Fibroblast of skin of abdomen (primary cell): ENCODE data around the gene QKI. TPM values are rescaled to one million over a fixed set of nuclear protein-coding genes. Genes with fewer than 3 reads are reported as not detected.
"Not testable (repeated sequence)": the region's sequence is repeated elsewhere in the genome, so short reads cannot be mapped to it uniquely, and the experiment has no call there.

Source experiments
- DNase-seq: peaks from one replicate; pipeline ENCODE4 v3.0.0-alpha.2; 2013
- polyA plus RNA-seq, 2 experiments: library from polyadenylated mRNA; unstranded; fragments of 120-200 nt; gene quantifications; one replicate each; pipeline ENCODE4 v1.2.1, GENCODE V29; 2013; ENCODE audit not compliant: insufficient read length in 2 of 2

Gene QKI
- polyA plus RNA-seq (2013, experiment 1 of 2; ENCODE audit: insufficient read length): 129 TPM
- polyA plus RNA-seq (2013, experiment 2 of 2; ENCODE audit: insufficient read length): 115 TPM

DNA sequence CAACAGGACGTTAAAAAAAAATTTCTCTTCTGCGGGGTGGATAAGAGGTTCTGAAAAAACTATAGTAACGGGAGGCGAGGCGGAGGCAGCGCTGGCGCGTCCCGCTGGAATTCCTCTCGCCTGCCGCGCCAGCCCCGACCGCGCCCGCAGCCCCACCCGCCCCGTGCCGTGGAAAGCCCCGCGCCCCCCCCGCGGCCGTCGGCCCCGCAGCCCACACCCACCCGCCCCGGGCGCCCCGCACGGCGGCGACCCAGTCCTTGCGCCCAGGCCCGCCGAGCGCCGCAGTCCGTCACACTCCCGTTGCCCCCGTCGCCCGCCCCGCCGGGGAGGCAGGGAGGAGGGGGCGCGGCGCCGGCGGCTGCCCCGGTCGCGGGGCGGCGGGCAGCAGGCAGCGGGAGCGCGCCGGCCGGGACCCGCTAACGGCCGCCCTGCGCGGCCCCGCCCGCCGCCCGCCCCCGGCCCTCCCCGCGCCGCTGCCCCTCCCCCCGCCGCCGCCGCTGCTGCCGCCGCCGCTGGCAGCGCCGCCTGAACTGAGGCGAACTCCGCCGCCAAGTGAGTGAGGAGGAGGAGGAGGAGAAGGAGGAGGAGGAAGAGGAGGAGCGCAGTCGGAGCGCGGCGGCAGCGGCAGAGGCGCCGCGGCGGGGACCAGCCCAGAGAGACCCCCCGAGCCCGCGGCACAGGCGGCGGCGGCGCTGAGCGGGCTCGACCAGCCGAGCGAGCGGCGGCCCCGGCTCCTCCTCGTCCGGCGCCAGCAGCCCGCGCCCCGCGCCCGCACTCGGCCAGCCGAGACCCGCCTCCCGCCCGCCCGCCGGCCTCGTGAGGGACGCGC is at the start of gene QKI:
Gene QKI, plus strand, starts transcription at position 602 of the 829 bp plus-strand sequence. CDS start 476 bp downstream, outside the sequence.
- peak; percentile 88 for DNase-seq

DNA sequence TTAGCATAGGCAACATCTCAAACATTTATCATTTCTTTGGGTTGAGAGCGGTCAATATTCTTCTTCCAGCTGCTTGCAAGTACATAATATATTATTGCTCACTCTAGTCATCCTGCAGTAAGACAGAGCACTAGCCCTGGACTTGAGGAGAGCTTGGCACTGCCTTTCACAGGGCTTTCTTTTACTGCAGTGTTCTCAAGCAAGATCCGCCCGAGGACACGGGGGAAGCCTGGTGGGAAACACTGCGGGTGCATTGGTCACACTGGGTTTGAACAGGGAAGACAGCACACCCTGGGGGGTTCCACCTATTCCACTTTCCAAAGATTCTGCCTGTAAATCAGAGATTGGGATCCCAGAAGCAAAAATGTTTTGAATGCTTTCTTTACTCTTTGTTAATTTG is 48.2 kb upstream of the QKI start:
- no peak for DNase-seq

DNA sequence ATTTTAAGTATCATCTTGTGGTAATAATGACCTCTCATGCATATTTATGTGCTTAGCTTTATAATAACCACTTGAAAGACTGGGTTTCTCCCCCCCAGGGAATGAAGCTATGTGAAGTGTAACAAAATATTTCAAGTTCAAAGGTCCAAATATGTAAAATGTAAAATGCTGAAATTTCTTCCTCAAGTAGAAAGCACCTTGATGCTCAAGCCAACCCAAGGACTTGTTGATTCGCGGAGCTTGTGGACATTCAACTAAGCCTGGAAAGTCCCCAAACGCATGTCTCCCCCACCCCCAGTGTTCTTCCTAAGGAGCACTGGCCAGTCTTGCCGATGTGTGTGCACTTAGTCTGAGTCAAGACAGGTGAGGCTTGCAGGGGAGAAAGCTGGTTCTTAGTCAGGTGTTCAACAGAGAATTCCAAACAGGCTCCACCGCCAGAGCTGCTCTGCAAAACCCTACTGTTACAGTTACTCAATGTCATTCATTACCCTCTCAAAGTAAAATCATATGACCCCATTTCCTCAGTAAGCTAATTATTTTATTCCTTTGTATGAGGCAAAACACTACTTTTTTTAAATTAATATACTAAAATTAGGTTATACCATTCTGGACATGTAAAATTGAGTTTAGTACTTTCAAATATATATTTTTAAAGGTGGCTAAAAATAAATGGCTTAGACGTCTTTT is 46.9 kb upstream of the QKI start:
- peak; percentile 49 for DNase-seq

DNA sequence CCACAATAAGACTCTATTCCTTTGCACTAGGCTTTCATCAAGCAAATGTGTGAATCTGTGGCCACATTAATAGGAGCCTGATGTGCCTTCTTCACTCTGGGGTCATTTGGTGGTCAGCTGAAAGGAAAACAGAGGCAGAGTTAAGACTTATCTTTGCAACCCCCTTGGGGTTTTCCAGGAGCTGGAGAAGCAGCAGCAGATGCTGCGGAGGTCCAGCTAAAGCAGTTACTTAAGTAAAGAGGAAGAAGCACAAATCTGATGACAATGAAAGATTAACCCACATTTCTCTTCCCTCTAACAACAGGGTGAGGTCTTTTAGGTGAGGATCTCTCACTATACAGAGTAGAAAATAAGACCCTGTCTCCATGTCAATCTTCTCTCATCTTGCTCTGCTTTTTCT is 45.4 kb upstream of the QKI start:
- no peak for DNase-seq

DNA sequence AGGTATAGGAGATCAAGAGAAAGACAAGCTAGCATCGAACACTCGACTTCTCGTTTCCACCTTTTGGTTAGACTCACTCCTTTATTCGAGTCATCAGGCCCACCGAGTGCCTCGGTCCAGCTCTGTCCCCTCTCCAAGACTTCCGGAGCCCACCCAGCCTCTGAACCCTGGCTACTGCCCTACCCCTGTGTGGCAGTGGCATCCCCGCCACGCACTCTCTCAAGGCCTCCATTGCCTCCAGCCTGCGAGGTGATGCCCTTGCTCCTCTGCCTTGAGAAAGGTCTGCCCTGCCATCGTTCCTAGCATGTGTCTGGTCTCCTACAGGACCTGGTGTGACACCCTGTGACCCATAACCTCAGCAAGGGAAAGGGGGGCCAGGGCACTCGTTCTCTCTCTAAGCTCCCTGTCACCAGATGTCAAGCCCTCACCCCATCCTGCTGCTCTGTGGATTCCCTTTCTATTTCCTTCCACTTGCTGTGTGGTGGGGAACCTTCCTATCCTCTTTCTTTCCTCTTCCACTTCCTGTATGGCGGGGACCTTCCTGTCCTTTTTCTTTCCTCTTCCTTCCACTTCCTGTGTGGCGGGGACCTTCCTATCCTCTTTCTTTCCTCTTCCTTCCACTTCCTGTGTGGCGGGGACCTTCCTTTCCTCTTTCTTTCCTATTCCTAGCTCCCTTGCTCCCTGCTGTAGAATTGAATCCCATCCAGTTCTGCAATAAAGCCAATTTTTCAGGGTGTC is 44.7 kb upstream of the QKI start:
- DNase-seq: no peak

DNA sequence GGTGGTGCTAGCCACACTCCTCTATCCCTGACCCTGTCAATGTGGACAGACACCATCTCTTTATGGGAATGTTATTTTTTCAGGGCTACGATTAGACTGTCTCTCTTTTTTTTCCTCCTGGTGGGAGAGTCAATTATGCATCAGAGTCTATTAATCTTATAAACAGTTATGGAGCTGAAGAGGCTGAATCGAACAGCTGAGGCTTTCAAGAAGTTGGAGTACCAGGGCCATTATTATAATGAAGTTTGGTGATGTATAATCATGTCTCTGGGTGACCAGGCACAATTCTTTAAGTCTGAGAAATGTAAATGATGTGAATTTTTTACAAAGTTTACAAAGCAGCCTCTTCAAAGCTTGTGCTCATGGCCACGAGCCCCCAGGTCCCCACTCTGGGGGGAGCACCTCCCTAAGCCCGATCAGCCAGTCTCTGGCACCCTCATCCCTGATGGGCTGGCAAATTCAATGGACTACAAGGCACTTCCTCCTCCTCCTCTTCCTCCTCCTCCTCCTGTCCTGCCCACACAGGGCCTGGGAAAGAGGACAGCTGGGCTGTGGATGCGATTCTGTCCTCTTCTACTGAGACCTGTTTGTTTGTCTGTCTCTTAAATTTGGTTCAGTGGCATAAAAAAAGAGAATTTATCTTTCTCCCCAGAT is 43.9 kb upstream of the QKI start:
- DNase-seq: no peak

DNA sequence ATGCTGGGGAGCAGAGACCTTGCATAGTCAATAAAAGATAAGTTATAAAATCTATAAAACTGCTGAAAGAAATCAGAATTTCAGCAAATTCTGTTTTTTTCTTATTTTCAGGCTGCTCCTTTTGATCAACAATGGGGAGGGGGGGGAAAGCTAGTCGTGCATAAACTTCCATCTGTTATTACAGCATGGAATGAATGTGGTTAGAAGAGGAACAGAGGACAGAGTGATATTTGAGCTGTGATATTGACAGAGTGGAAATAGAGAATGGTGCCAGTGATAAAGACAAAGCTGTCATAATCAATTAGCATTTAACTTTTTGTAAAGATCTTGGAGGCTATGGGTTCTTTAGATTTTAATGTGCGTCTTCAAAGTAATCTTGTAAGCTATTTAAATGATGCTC is 43.4 kb upstream of the QKI start:
- no peak for DNase-seq

DNA sequence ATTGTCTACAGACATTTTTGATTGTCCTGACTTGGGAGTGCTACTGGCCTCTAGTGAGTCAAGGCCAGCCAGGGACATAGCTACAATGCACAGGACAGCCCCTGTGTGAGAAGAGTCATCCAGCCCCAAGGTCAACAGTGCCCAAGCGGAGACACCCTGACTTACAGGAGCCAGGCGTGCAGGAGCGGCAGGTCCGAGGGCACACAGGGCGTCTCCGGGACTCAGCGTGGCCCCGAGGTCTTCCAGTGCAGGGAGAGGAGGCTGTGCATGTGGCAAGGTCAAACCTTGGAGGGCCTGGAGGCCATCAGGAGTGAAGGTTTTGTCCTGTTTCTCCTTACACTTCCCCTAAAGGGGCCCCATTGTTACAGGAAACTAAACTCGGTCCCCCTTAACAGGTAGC is 41.3 kb upstream of the QKI start:
- DNase-seq: no peak

DNA sequence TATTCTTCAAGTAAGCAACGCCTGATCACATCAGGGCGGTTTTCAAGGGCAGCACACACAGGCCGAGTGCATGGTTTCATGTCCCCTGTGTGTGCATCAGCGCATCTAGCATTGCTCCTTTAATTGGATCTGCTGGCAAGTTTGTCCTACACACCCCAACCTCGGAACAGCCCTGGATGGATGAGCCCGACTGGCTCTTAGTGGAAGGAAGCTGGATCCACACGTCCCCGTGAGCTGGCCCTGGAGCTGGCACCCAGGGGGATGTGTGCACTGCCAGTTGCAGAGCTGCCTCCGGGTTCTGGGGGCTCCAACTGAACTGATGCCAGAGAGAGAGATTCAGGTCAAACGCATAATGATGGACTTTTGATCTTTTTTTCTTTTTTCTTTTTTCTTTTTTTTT is 39.2 kb upstream of the QKI start:
- DNase-seq: no peak

DNA sequence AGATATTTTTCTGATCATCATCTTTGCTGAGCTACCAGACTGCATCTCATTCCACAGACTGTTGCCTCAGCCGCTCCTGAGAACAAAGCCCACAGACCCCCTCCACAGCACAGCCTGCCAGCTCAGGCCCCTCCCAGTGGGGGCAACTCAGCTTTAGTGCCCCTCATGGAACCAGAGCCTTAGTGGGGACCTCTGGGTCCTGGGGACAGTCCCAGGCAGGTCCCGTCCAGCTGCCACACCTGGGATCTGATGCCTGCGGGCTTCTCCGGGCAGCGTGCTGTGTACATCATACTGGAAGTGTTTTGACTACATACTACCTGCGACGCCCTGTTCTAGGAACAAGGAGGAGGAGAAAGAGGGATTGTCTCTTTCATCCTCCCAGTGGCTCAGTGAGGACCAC is 38.3 kb upstream of the QKI start:
- no peak for DNase-seq

DNA sequence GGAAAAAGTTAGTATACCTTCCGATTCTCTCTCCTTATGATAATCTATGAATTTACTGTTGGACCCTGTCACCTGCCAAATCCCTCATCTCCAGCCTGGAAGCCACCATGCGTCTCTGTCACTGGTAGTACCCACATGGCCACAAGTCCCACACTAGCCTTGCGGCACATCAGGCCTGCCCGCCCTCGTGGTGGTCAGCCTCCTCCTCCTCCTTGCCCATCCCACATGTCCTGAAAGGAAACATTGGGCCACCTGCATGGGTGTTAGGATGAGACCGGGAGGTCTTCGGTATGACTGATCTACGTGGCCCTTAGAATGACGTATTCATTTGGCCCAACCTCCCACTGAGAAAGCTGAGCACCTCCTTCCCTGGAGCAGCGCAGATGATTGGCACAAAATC is 37.0 kb upstream of the QKI start:
- no peak for DNase-seq

DNA sequence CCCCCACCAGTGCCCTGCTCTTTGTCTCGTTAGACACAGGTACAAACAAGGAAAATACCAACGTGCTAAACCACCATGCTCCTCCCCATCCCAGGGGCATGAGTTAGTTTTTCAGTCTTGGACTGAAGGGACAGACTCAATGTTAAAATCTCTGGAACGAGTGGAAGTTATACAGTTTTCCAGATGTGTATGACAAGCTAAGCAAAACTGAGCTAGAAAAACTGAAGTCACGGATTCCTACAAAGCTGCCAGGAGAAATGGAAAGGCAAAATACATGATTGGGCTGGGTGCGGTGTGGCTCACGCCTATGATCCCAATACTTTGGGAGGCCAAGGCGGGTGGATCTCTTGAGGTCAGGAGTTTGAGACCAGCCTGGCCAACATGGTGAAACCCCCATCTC is 34.3 kb upstream of the QKI start:
- no peak for DNase-seq

DNA sequence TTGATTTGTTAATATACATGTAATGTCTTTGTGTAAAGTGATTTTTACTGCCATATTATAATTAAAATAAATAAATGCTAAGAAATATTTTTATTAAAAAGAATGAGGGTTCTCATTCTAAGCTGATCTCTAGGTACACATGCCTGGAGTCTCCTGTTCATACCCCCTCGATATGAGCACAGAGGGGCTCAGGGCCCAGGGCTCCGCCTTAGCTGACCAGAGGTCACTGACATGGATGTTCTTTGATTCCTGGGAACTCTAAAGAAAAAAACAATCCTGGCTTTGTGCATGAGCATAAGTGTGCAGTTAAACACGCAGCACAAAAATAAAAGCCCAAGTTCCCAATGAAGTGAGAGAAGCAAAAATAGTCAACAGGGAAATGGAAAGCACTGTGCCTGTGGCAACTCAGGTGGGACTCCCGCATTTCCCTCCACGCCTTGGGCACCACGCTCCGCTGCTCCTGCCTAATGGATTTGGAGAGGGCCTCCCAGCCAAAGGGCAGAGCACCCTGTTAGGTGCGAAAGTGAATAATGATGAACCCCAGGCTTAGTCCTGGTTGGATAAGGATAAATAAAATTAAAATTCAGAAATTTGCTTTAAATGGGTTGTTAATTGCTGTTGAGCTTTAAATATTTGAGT is 33.3 kb upstream of the QKI start:
- DNase-seq: no peak

DNA sequence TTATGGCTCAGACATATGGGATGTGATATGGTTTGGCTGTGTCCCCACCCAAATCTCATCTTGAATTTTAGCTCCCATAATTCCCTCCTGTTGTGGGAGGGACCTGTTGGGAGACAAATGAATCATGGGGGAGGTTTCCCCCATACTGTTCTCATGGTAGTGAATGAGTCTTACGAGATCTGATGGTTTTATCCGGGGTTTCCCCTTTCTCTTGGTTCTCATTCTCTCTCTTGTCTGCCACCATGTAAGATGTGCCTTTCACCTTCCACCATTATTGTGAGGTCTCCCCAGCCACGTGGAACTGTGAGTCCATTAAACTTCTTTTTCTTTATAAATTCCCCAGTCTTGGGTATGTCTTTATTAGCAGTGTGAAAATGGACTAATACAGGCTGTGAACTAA is 31.1 kb upstream of the QKI start:
- DNase-seq: not testable (repeated sequence)

DNA sequence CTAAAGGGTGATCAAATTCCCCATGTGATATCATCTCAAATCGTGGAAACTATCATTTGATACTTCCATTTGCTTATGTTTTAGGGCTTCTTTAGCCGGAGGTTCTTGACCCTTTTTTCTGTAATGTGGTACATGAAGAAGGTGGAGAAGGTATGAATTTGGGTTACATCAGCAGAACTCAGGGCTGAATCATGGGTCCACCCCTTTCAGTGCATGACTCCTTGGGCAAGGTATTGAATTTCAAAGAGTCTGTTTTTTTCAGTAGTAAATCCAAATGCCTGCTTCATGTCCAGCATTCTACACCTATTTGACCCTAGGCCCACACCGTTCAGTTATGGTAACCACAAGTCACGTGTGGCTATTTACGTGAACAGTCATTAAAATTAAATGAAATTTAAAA is 30.6 kb upstream of the QKI start:
- peak; percentile 49 for DNase-seq

DNA sequence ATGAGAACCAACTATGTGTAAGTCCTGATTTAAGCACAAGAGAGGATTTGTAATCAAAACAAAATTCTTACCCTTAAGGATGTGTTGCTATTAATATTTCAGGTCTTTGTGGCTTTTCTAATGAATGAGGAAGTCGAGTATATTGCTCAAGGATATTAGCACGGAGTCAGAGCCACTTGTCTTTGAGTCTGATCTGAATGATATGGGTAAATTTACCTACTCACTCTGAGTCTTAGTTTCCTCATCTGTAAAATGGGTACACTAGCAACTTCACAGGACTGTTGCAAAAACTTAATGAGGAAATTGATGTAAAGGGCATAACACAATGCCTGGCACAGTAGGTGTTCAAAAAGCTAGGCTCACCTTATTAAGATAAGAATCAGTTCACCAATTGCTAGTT is 30.0 kb upstream of the QKI start:
- no peak for DNase-seq

DNA sequence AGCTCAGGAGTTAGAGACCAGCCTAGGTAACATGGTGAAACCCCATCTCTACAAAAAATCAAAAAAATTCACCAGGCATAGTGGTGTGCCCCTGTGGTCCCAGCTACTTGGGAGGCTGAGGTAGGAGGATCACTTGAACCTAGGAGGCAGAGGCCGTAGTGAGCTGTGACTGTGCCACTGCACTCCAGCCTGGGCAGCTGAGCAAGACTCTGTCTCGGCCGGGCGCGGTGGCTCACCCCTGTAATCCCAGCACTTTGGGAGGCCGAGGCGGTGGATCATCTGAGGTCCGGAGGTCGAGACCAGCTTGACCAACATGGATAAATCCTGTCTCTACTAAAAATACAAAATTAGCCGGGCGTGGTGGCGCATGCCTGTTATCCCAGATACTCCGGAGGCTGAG is 29.0 kb upstream of the QKI start:
- DNase-seq: not testable (repeated sequence)

DNA sequence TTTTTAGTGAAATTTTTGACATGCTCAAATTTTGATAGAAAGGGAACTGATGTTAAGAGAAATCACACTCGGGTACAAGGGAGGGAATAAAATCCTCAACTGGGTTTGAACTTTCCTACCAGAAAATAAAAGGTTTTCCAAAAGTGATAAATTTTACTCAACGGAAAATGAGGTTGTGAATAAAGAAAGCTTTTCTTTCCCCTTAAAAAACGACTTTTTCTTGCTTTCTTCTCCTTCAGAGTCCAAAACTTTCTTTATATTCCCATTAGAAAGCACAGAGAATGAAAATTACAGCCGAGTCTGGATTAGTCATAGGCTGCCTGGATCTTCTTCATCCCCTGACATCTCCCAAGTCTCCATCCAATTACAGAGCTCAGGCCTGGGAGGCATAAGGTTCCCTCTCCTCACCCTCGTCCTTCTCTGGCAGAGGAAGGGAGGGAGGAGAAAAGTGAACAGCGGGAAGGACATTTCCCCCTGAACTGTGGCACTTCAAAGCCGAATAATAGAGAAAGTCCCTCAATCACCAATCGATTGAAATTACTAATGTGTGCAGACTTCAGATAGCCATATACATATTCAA is 28.1 kb upstream of the QKI start:
- peak; percentile 13 for DNase-seq

DNA sequence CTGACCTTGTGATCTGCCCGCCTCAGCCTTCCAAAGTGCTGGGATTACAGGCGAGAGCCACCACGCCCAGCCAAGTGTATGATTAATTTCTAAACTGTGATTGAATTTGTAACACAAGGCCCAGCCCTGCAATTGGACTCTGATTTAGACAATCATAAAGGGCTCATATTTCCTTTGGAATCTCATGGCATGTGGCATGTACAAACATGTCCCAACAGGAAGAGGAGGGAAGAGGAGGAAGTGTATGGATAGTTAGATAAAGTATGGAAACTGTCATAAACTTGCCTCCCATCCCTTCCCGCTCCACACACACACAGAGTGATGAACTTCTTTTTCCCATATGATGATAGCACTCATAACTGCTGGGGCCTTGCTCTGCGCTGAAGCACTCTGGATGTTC is 27.2 kb upstream of the QKI start:
- peak; percentile 25 for DNase-seq

DNA sequence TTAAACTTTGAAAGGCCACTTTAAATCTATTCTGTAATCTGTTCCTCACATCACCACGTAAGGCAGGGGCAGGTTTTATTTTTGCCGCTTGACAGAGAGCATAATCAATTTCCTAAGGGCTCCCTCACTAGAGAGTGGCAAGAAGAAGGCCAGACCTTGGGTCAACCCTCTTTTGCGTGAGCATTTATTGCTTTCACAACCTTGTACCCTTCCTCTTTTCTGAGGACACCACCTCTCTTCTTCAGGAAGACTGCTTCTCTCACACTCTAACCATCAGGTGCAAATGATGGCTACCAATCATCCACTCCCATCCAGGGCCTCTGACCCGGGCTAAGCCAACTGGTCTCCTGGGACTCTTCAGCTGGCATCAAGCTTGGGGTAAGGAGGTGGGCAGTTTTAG is 25.2 kb upstream of the QKI start:
- DNase-seq: no peak

DNA sequence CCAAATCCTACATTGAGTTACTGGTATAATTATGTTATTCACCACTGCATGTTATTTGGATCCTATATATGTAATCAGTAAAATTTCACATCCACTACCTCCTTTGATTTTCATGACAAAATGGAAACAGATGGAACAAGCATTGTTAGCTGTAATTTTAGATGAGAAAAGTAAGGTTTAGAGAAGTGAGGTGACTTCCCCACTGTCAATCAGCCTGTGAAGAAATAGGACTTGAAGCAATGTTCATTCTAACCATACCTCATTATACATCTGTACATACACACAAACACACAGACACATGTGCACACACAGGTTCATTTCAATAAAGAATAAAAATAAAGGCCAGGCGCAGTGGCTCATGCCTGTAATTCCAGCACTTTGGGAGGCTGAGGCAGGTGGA is 23.7 kb upstream of the QKI start:
- DNase-seq: no peak

DNA sequence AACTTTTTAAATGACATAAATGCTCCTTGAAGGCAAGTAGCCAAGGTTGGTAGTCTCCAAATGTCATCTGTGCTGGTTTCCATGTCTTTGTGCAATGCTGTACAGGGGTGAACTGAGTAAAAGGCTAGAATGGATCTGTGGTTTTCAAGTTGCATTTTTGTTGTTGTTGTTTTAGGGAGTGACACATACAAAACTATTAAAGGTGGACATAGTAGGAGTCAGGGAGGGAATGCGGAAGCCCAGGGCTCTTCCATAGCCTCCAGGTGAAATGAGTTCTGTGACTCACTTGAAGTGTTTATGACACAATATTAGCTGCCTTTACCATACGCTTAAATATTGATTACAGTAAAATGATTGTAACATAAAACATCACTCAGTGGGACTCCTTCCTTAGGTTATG is 22.5 kb upstream of the QKI start:
- DNase-seq: no peak
